Stimulated activated CD8-positive, alpha-beta memory T cell treated with anti-CD3 and anti-CD28 coated beads, Interleukin-12 subunit alpha, Interleukin-12 subunit beta, amount 100 ng/mL, for 24 hours (primary cell): ENCODE measurements around the gene CCDC148.
"Not testable (repeated sequence)": the region's sequence is repeated elsewhere in the genome, so short reads cannot be mapped to it uniquely, and the experiment has no call there.

Experiments
- DNase-seq: peaks from one replicate; pipeline ENCODE4 v3.0.0-alpha.2; 2020; ENCODE audit errors: extremely low read depth

CCDC148 gene

DNA sequence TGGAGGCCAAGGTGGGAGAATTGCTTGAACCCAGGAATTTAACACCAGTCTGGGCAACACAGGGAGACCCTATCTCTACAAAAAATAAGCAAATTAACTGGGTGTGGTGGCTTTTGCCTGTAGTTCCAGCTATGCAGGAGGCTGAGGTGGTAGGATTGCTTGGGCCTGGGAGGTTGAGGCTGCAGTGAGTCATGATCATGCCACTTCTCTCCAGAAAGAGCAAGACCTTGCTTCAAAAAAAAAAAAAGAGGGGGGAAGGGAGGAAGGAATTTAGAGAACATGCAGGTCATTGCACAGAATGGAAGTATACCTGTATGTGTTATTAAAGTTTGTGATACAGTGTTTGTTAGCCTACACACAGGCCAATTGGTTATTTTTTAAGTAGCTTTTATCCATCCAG, 26.0 kb upstream of the CCDC148 start:
- DNase-seq = no peak

DNA sequence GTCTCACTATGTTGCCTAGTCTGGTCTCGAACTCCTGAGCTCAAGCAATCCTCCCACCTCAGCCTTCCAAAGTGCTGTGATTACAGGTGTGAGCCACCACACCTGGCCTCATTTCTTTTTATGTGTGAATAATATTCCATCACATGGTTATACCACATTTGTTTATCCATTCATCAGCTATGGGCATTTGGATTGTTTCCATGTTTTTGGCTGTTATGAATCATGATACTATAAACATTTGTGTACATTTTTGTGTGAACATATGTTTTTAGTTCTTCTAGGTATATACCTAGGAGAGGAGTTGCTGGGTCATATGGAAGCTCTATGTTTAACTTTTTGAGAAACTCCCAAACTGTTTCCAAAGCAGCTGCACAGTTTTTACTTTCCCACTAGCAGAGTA, 24.6 kb upstream of the CCDC148 start:
- no peak for DNase-seq

DNA sequence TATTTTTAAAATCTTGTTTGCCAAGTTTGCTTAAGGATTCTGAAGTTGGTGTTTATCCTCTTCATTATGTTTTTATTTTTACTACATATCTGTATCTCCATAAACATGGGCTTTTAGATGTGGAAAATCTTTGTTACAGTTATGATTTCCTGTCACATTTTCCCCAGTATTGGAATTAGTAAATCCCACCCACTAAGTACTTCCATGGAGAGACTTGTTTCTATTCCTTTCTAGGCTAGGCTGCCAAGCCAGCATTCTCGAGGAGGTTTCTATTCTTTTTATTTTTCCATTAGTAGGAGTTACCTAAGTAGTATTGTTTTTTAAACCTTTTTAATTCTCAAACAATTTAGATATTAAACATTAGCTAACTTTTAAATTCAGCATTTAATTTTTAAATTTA, 22.3 kb upstream of the CCDC148 start:
- DNase-seq = no peak

DNA sequence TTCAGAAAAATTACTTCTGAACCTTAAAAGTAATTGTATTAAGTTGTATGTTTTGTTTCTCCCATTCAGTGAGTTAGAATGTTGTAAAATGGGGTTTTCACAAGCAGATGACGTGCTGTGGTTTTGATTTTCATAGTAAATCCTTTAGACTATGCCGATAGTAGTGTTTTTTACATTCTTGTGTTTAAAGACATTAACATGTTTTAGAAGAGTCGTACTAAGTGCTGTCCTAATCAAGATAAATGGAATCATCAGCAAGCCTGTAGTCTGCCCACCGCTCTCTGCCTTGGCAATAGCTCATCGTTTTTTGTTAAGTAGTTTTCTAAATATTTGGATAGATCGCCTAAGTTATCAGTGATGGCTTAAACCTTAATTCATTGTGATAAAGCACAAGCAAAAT, 21.7 kb upstream of the CCDC148 start:
- DNase-seq = no peak

DNA sequence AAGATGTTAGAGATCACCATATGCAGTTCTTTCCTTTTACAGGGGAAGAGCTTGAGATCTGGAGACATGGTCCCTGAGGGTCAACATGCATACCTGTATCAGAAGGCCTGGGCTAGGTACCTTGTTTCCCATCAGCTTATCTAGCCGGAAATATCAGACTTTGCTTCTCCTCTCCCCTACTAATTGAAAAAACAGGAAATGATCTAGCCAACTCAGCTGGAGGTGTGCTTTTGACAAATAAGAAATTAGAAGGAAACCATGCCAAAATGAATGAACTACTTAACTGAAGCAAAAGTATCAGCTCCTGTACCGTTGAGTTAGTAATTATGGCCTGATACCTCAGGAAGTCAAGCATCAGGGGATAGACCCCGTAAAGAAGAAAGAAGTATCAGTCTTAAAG, 20.6 kb upstream of the CCDC148 start:
- no peak for DNase-seq

DNA sequence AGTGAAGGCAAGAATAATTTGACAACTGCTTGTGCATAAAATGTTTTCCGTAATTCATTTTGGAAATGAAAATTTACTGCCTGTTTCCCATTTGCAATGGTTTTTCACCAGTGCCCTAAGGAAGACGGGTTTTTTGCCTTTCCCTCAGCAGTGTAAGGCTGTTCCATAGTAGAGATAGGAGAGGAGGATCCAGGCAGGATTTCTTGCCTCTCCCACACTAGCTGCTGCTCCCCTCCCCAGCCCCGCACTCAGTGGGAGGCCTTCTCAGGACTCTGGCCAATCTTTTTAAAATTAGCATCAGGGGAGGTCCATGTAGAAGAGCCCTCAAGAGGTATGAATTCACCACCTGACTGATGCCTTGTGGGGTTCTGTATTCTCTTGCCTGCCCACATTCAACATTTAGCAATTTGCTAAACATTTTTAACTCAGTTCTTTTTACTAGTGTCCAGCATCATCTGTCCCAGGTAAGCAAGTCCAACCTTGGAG, 18.0 kb upstream of the CCDC148 start:
- not testable (repeated sequence) for DNase-seq

DNA sequence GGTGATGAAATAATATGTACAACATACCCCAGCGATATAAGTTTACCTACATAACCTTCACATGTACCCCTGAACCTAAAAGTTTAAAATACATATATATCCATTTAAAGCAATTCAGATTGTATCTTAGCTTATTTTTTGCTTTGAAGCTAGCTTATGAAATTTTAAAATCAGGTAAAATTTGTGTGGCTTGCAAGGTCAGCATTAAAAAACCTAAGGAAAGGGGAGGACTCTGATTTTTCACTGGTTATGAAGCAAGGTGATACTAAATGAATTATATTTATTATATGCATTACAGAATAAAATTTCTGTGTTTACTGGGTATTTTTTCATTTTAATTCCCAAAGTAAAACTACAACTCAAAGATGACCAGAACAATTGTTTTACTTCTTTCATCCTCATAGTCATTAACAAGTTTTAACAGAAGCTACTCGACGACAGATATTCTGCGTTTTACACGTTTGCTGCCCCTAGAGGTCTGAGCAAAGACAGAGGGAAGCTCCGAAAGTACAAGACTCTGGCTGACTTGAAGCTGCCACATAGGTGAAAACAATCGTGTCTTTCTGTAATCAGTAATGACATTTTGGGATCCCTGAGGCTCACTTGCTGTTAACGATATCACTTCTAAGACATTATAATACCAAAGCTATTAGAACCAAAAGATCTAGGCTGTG, 17.3 kb upstream of the CCDC148 start:
- DNase-seq = no peak

DNA sequence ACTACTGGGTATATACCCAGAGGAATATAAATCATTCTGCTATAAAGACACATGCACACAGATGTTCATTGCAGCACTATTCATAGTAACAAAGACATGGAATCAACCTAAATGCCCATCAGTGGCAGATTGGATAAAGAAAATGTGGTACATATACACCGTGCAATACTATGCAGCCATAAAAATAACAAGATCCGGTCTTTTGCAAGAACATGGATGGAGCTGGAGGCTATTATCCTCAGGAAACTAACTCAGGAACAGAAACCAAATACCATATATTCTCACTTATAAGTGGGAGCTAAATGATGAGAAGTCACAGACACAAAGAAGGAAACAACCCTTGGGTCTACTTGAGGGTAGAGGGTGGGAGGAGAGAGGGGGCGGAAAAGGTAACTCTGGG, 16.7 kb upstream of the CCDC148 start:
- DNase-seq = not testable (repeated sequence)

DNA sequence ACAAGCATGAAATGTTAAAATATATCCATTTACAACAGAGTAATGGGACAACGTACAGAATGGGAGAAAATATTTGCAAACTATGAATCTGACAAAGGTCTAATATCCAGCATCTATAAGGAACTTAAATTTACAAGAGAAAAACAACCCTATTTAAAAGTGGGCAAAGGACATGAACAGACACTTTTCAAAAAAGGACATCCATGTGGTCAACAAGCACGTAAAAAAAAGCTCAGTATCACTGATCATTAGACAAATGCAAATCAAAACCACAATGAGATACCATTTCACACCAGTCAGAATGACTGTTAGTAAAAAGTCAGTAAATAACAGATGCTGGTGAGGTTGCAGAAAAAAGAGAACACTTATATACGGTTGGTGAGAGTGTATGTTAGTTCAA, 16.3 kb upstream of the CCDC148 start:
- not testable (repeated sequence) for DNase-seq

DNA sequence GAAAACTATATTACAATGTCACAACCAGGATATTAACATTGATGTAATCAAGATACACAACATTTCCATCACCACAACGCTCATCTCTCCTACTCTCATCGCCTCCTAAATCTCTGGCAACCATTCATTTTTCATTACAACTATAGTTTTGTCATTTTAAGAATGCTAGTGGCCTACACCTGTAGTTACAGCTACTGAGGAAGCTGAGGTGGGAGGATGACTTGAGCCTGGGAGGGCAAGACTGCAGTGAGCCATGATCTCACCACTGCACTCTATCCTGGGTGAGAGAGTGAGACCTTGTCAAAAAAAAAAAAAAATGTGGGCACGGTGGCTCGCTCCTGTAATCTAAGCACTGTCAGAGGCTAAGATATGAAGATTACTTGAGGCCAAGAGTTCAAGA, 10.7 kb upstream of the CCDC148 start:
- no peak for DNase-seq

DNA sequence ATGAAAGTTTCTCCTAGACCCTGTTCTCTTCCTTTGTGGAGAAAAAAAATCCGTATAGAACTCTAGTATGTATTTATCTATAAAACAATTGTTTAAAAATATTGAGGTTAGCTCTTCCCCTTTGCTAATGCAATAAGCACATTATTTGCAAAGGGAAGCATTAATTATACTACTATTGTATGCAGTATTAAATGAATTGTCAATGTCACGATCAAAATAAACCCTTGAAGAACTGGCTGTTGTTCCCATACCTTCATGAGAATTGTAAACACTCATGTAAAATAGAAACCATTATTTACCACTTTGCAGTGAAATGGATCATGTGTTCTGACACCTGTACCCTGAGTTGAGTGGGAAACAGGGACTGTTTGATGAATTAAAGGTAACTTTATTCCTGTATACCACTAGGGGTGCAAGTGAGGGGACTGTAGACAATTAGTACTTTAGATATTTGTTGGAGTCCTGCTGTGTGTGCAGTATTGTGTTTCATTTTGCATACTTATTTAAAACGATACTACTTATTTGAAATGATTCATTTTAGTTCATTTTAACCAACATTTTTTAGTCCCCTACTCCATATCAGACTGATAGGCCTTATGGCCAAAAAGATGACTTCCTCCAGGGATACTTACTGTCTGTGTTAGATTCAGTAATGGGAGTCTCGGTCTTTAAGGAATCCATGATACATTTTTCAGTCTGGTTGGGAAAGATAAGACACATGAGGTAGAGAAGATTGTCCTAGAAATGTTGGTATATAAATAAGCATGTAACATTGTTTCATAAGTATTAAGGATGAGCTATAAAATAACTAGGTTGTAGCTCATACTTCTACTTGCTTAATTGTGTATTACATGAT, 8.1 kb upstream of the CCDC148 start:
- DNase-seq = no peak

DNA sequence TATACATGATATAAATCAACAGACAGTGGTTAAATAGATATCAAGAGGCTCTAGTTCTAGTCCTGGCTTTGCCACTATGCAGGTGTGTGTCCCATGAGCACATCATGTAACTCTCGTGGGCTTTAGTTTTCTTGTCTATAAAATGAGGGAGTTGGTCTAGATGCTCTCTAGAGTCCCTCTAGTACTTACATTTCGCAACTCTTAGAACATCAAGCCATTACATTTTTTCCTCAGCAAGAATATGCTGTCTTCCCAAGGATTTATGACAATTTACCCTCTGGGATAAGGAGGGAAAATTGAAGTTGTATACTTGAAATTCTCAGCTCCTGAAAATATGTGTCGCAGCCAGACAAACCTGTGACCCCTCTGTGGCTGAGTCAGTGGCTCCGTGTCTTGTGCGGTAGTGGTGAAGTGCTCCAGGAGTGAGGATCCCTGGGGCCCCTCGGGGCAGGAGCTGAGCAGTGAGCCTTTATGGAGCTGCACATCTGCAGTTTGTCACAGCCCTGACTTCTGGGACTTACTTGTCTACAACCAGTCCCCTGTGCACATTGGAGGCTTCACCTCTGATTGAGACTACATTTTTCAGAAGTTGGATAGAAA, 7.0 kb upstream of the CCDC148 start:
- no peak for DNase-seq

DNA sequence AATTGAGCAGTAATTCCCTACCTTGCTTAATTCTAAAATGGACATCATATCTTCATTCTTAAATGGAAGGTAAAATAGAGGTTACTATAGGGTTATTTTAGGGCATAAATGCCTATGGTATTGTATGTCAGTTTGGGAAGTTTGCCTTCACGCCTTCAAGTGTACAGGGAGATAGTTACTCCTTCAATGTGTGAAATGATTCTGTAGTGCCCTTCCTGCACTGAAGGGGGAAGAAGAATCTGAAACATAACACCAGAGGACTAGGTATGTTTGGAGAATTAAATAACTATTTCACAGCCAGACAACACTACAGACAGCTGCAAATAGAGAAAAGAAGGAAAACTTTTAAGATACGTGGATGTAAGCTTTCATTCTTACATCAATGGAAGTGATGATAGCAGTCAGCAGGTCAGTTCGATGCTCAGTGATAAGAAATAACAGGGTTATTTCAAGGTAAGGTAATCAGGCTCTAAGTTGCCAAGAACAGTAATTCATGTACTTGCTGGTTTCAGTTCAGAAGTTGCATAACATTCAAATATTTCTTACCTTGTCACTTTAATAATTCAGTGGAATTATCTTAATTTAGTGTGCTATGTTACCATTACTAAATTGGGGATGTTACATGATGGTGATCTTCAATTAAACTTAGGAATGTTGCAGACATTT, 4.2 kb upstream of the CCDC148 start:
- no peak for DNase-seq

DNA sequence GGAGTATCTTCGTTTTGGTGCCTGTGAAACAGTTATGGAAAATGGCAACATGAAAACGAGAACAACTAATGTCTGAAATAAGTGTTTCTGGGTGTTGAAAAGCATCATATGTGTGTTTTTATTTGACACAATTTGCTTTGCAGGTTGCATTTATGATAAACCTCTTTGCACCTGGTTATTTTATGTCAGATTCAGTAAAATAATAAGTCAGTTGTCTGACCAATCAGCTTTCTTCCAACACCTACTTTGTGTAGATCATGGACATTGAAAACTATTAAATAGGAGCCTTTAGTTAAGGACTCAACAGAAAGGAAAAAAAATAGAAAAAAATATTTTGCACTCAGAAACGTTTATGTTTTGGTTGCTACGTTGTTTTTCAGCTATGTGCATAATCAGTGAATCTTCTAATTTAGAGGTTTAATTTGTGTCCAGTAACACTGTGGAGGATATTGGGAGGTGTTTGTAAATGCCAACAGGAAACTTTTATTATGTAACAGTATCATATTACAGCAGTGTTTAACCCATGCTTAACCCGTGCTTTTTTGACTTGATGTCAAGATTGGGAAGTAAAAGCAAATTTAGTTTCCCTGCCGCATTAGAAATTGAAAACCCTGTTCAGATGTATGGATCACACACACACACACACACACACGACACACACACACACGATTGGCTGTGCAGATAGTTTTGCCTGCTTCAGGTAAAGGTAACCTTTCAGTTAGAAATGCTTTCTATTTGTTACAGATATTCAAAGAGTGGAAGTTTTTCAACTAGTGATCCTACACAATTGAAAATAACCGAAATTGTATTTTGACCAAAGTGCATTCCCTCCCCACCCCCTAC, 2.8 kb upstream of the CCDC148 start:
- DNase-seq = no peak

DNA sequence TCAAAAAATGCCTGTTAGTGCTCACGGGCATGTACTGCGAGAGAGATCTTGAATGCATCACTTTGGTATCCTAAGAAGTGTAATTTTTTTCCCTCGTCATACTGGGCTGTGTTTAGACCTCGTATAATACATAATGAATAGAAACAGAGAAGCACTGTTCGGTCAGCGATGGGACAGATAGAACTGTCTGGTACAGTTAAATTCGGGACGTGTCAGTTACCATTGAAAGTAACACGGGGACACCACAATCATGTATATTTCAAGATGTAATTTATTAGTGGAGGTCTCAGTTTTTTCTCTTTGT, 2.0 kb upstream of the CCDC148 start:
- DNase-seq = no peak

DNA sequence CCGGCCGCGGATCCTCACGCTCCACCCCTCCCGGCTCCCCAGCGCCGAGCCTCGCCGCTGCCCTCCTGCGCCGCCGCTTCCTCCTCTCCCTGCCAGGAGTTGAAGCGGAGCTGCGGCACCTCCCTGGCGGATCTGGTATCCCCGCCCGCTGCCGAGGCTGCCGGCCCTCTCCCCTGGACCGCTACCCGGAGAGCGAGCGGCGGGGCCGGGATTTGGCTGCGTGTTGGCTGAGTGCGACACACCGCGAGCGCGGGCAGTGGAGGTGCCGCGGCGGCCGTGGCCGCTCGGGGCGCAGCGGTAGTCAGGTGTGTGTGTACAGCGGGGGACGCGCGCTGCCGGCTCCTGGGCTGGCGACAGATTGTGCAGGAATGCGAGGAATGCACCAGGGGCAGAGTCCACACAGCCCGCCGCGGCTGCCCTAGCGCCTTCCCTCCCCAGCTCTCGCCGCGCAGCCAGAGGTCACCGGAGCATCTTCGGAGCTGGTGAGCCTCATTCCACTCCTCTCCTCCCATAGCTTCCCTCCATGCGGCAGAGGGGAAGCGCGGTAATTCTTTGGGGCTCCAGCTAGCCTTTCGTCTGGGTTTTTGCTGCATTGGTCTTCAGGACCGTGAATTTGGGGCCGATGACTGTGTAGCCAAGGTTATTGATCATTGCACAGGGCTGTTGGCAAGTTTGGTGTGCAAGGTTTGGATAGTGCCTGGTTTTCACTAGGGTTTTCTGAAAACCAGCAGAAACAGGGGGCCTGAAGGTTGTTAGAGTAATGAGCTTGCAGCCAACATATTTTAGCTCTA, 1.5 kb upstream of the CCDC148 start:
- DNase-seq = peak; percentile 21

DNA sequence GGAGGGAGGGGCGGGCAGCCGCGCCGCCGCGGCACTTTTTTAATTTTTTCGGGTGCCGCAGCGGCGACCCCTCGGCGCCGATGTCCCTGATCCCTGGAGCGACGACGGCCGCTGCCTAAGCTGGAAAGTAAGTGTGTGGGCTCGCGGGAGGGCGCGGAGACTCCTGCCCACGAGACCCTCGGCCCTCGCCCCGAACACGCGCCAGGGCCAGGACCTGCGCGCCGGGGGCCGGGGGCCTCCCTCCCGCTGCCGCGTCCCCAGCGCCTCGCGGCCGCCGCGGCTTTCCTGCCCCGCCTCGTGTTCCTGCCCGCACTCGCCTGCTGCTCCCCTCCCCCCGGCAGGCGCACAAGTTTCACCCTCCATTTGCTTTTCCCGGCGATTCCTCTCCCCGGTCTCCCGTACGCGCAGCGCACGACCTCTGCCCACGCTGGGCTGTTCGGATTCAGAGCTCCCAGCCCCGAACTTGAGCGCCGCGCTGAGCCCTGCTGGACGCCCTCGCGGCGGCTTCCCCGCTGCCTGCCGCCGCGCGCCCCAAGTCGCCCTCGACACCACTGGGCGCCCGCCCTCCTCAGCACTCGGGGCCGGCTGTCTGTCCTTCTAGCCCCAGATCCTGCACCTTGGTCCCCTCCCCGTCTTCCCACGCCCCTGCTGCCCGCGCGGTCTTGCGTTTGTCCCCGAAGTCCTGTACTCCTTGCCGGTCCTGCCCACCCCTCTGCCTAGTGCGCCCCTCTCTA, 706 bp upstream of the CCDC148 start:
- DNase-seq = peak; percentile 17

DNA sequence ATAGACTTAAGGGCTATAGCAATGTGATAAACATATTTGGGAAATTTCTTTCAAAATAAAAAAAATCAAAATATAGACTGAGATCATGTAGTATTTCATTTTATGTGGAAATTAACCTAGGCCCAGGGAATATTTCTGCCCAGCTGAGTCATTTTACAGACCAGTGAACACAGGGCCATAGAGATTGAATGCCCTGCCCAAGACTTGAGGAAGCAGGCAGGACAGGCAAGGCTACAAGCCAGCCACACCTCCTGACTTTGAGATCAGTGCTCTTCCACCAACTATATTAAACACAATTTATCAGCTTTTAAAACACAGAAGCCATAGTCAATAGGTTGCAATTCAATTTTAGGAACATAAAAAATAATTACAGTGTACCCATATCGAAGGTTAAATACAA, 12.9 kb downstream of the CCDC148 start:
- no peak for DNase-seq

DNA sequence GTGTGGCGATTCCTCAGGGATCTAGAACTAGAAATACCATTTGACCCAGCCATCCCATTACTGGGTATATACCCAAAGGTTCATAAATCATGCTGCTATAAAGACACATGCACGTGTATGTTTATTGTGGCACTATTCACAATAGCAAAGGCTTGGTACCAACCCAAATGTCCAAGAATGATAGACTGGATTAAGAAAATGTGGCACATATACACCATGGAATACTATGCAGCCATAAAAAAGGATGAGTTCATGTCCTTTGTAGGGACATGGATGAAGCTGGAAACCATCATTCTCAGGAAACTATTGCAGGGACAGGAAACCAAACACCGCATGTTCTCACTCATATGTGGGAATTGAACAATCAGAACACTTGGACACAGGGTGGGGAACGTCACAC, 17.5 kb downstream of the CCDC148 start:
- not testable (repeated sequence) for DNase-seq

DNA sequence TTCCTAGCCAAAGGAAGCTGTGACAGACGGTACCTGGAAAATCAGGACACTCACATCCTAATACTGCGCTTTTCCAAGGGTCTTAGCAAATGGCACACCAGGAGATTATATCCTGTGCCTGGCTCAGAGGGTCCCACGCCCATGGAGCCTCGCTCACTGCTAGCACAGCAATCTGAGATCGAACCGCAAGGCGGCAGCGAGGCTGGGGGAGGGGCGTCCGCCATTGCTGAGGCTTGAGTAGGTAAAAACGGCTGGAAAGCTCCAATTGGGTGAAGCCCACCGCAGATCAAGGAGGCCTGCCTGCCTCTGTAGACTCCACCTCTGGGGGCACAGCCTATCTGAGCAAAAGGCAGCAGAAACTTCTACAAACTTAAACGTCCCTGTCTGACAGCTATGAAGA, 22.8 kb downstream of the CCDC148 start:
- not testable (repeated sequence) for DNase-seq
